Colonic mucosa (tissue), 4 donors: ENCODE results near the gene FCHO2. TPM values are rescaled to one million over a fixed set of nuclear protein-coding genes. Genes with fewer than 3 reads are reported as not detected.

Experiments
- DNase-seq: peaks from one replicate; pipeline ENCODE4 v3.0.0-alpha.2; 2020
- H3K27ac ChIP-seq: fragments of 200-600 bp; one replicate; pipeline ENCODE4 v1.8.0; 2021
- H3K27me3 ChIP-seq: fragments of 200-600 bp; one replicate; pipeline ENCODE4 v1.8.0; 2021
- H3K36me3 ChIP-seq: fragments of 200-600 bp; one replicate; pipeline ENCODE4 v1.8.0; 2021
- H3K4me1 ChIP-seq: fragments of 200-600 bp; one replicate; pipeline ENCODE4 v1.8.0; 2021; ENCODE audit warnings: mild to moderate bottlenecking
- H3K4me3 ChIP-seq: fragments of 200-600 bp; one replicate; pipeline ENCODE4 v1.8.0; 2021
- H3K9ac ChIP-seq, 2 donors: one replicate each; pipeline ENCODE4 v1.7.0; 2013; ENCODE audit warnings: control low read depth in 2 of 2, low read depth in 2 of 2, low read length in 2 of 2
- H3K9me3 ChIP-seq: fragments of 200-600 bp; one replicate; pipeline ENCODE4 v1.8.0; 2021
- CTCF ChIP-seq: fragments of 200-600 bp; IDR thresholded peaks from one replicate; pipeline ENCODE4 v1.8.0; 2022; ENCODE audit warnings: antibody characterized with exemption, mild to moderate bottlenecking
- intact Hi-C: fragments of 100-400 bp; cut with DNase I; formaldehyde crosslinking; loops from one replicate; pipeline ENCODE4 v1.14.1; 2022
- total RNA-seq, 2 donors: library from RNA; stranded (reverse); fragmentation: NEBNext Ultra II Directional in 1 of 2; extraction: Animal tissue kit (Norgen Biotek cat#: 25700) in 1 of 2; gene quantifications; one replicate each; pipeline ENCODE4 v1.2.1, GENCODE V29; 2021
- donor health status: healthy.
- donor health status: DM: no; HTN: no; CAD: no.
- donor health status: DM: no; HTN: no; CAD: no.

Gene FCHO2
- total RNA-seq, 2 donors from 2014 or later, result 30.9 to 56.5 TPM

DNA sequence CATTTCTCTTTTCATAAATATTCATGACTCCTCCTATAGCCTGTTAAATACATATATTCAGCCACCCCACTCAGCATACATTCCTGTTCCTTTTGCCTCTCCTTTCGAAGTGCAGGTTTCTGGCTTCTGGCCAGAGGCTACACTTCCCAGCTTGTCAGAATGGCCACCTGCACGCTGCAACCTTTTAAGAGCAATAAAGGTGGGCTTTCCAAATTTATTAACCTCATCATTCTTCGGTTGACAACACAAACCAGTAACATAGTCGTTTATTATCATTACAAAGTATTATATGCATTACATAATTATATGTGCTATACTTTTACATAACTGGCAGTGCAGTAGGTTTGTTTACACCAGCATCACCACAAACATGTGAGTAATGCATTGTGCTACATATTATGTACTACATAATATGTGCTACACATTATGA is 148.0 kb downstream of the FCHO2 start:
- H3K27me3 ChIP-seq, result no peaks in the 10 kb centered on the region
- no peaks in the 10 kb centered on the region for H3K36me3 ChIP-seq
- intact Hi-C loops, result no loop called here
- H3K27ac ChIP-seq, result no peak overlapping the region
- no peak for DNase-seq
- no peak overlapping the region for H3K9ac ChIP-seq
- H3K9me3 ChIP-seq, result no peaks in the 10 kb centered on the region
- H3K4me1 ChIP-seq, result no peaks in the 10 kb centered on the region
- H3K4me3 ChIP-seq, result no peak overlapping the region
- TF ChIP-seq CTCF, result no peak

DNA sequence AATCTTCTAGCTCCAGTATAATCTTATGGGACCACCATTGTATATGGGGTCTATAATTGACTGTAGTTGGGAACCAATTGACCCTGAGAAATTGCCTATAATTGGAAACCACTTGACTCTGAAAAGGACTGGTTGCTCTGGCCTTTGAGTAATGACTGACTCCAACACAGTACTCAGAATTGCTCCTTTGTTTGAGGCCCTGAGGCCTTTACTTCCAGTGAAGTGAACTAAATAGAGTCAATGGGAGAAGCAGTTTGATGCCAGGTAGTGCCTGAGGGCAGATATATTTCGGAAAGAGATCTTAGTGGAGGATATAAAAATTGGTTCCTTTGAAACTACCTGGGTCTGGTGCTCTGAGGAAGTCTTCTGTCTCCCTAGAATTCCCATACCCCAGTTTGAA is 148.5 kb downstream of the FCHO2 start:
- Histone ChIP-seq H3K9me3 (no peaks in the 10 kb centered on the region), H3K4me3 (no peak overlapping the region), H3K36me3 (no peaks in the 10 kb centered on the region), H3K27ac (no peak overlapping the region), H3K27me3 (no peaks in the 10 kb centered on the region), H3K9ac (no peak overlapping the region), H3K4me1 (no peaks in the 10 kb centered on the region)
- TF ChIP-seq CTCF, result no peak
- intact Hi-C loops, result no loop called here
- DNase-seq, result no peak

GRCh38 chr5:73106335-73106734 is 150.5 kb downstream of the FCHO2 start:
- no peaks in the 10 kb centered on the region for H3K9me3 ChIP-seq
- no peak for TF ChIP-seq CTCF
- intact Hi-C loops, result no loop called here
- no peaks in the 10 kb centered on the region for H3K36me3 ChIP-seq
- H3K27me3 ChIP-seq, result no peaks in the 10 kb centered on the region
- DNase-seq, result no peak
- H3K4me3 ChIP-seq, result no peak overlapping the region
- H3K4me1 ChIP-seq, result no peaks in the 10 kb centered on the region
- no peak overlapping the region for H3K9ac ChIP-seq
- H3K27ac ChIP-seq, result no peak overlapping the region

DNA sequence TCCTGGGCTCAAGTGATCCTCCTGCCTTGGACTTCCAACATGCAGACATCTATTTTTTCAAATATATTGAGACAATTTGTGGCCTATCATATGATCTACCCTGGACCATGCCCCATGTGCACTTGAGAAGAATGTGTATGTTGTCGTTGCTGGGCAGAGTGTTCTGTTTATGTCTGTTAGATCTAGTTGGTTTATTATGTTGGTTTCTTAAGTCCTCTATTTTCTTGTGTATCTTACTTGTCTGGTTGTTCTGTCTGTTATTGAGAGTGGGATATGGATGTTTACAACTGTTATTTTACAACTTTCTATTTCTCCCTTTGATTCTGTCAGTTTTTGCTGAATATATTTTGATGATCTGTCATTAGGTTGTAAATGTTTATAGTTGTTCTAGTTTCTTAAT is 154.3 kb downstream of the FCHO2 start:
- H3K4me1 ChIP-seq, result no peaks in the 10 kb centered on the region
- intact Hi-C loops, result no loop called here
- H3K27ac ChIP-seq, result no peak overlapping the region
- no peak overlapping the region for H3K9ac ChIP-seq
- TF ChIP-seq CTCF, result no peak
- no peaks in the 10 kb centered on the region for H3K36me3 ChIP-seq
- H3K9me3 ChIP-seq, result no peaks in the 10 kb centered on the region
- no peaks in the 10 kb centered on the region for H3K27me3 ChIP-seq
- DNase-seq, result no peak
- no peak overlapping the region for H3K4me3 ChIP-seq

DNA sequence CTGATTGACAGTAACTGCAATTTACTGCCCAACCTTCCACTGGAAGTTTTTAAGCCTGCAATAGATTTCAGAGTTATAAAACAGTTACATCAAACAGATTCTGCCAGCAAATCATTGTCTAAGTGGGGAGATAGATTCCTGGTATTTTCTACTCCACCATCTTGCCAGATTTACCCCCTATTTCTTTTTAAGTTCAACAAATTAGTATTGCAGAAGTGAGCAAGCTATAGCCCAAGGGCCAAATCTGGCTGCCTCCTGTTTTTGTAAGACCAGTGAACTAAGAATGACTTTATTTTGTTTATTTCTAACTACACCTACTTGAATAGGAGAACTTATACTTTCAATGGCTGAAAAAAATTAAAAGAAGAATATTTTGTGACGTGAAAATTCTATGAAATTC is 155.7 kb downstream of the FCHO2 start:
- H3K9ac ChIP-seq, result no peak overlapping the region
- H3K27ac ChIP-seq, result no peak overlapping the region
- DNase-seq, result no peak
- H3K4me1 ChIP-seq, result no peaks in the 10 kb centered on the region
- no peaks in the 10 kb centered on the region for H3K27me3 ChIP-seq
- H3K9me3 ChIP-seq, result no peaks in the 10 kb centered on the region
- H3K36me3 ChIP-seq, result no peaks in the 10 kb centered on the region
- intact Hi-C loops, result no loop called here
- H3K4me3 ChIP-seq, result no peak overlapping the region
- no peak for TF ChIP-seq CTCF

- Histone ChIP-seq H3K36me3 (no peaks in the 10 kb centered on the region), H3K27ac (no peak overlapping the region), H3K4me1 (no peaks in the 10 kb centered on the region), H3K9me3 (no peaks in the 10 kb centered on the region), H3K27me3 (no peaks in the 10 kb centered on the region), H3K4me3 (no peak overlapping the region), H3K9ac (no peak overlapping the region)
- intact Hi-C loops, result no loop called here
- no peak for DNase-seq
- TF ChIP-seq CTCF, result no peak
These were observed 156.5 kb downstream of the FCHO2 start for GRCh38 chr5:73112359-73112758.
